ENCODE data around the gene ZNF609. TPM values are rescaled to one million over a fixed set of nuclear protein-coding genes. Genes with fewer than 3 reads are reported as not detected.
"Not testable (repeated sequence)": the region's sequence is repeated elsewhere in the genome, so short reads cannot be mapped to it uniquely, and the experiment has no call there.

The ZNF609 gene
- total RNA-seq, 1 experiment from 2014 or later, result 10.8 TPM

- DNase-seq (ENCODE audit: low spot score), result no peak
Observed at GRCh38 chr15:64459066-64459781, 1.2 kb upstream of the ZNF609 start.

- peak; percentile 53 for DNase-seq (ENCODE audit: low spot score)
Observed at GRCh38 chr15:64460724-64461720, 644 bp downstream of the ZNF609 start.

GRCh38 chr15:64461721-64462162 is 1.4 kb downstream of the ZNF609 start:
- no peak for DNase-seq (ENCODE audit: low spot score)

- no peak for DNase-seq (ENCODE audit: low spot score)
Observed at GRCh38 chr15:64462492-64462891, 2.1 kb downstream of the ZNF609 start.

- DNase-seq (ENCODE audit: low spot score), result no peak
Observed at GRCh38 chr15:64464276-64465005, 4.1 kb downstream of the ZNF609 start.

GRCh38 chr15:64466408-64467141 is 6.2 kb downstream of the ZNF609 start:
- DNase-seq (ENCODE audit: low spot score), result no peak

- no peak for DNase-seq (ENCODE audit: low spot score)
Observed at GRCh38 chr15:64472161-64472560, 11.8 kb downstream of the ZNF609 start.

GRCh38 chr15:64474846-64475245 is 14.5 kb downstream of the ZNF609 start:
- no peak for DNase-seq (ENCODE audit: low spot score)

- DNase-seq (ENCODE audit: low spot score), result no peak
Observed at GRCh38 chr15:64476550-64476949, 16.2 kb downstream of the ZNF609 start.

GRCh38 chr15:64478863-64479262 is 18.5 kb downstream of the ZNF609 start:
- no peak for DNase-seq (ENCODE audit: low spot score)

- no peak for DNase-seq (ENCODE audit: low spot score)
Observed at GRCh38 chr15:64480891-64481290, 20.5 kb downstream of the ZNF609 start.

- no peak for DNase-seq (ENCODE audit: low spot score)
Observed at GRCh38 chr15:64483749-64484148, 23.4 kb downstream of the ZNF609 start.

- no peak for DNase-seq (ENCODE audit: low spot score)
Observed at GRCh38 chr15:64485796-64486195, 25.4 kb downstream of the ZNF609 start.

- DNase-seq (ENCODE audit: low spot score), result no peak
Observed at GRCh38 chr15:64490598-64491259, 30.4 kb downstream of the ZNF609 start.

GRCh38 chr15:64493641-64494040 is 33.3 kb downstream of the ZNF609 start:
- DNase-seq (ENCODE audit: low spot score), result no peak

- DNase-seq (ENCODE audit: low spot score), result not testable (repeated sequence)
Observed at GRCh38 chr15:64495968-64496367, 35.6 kb downstream of the ZNF609 start.

- DNase-seq (ENCODE audit: low spot score), result no peak
Observed at GRCh38 chr15:64500695-64501395, 40.5 kb downstream of the ZNF609 start.

- no peak for DNase-seq (ENCODE audit: low spot score)
Observed at GRCh38 chr15:64501396-64501715, 41.0 kb downstream of the ZNF609 start.

GRCh38 chr15:64502151-64502550 is 41.8 kb downstream of the ZNF609 start:
- DNase-seq (ENCODE audit: low spot score), result no peak

GRCh38 chr15:64502551-64502950 is 42.2 kb downstream of the ZNF609 start:
- no peak for DNase-seq (ENCODE audit: low spot score)
